Fibroblast of lung (primary cell): ENCODE data around the gene IL10RB.

ENCODE experiments used
- CTCF ChIP-seq, 2 donors: IDR thresholded peaks in 1 of 2; conservative IDR thresholded peaks in 1 of 2; 1 replicate in 1 of 2; 2 replicates in 1 of 2; pipeline ENCODE4 v1.5.1; 2011 to 2012; ENCODE audit warnings: low read length in 2 of 2, control low read depth in 1 of 2, inconsistent platforms in 1 of 2, low read depth in 1 of 2, mild to moderate bottlenecking in 1 of 2
- EZH2 ChIP-seq: IDR thresholded peaks from 2 replicates; pipeline ENCODE4 v1.5.1; 2012; ENCODE audit warnings: low read length, control low read depth, mild to moderate bottlenecking; ENCODE audit errors: missing control alignments

GRCh38 chr21:33339918-33340317 is 73.8 kb downstream of the IL10RB start:
- no peak for TF ChIP-seq CTCF (conservative IDR thresholded peaks at IDR 0.05 in 1 of 2, IDR thresholded peaks at IDR 0.05 in 1 of 2; ENCODE audit: low read depth in 1 of 2, low read length in 2 of 2)
- TF ChIP-seq EZH2 = no peak
